CD4-positive, alpha-beta memory T cell (primary cell): ENCODE data around the gene BCAM. TPM values are rescaled to one million over a fixed set of nuclear protein-coding genes. Genes with fewer than 3 reads are reported as not detected.
A peak's percentile ranks its signal among the peaks of the same experiment; 100 is the strongest.

Source experiments
- CTCF ChIA-PET: fragments of 350-600 bp; sonication (Branson Sonifier 250); formaldehyde crosslinking; loops from one replicate; lab custom pipeline; 2021; ENCODE audit warnings: inconsistent platforms; ENCODE audit not compliant: partially characterized antibody; lab: Charles Lee
- POLR2A ChIA-PET: fragments of 350-600 bp; sonication (Branson Sonifier 250); formaldehyde crosslinking; loops from one replicate; lab custom pipeline; 2021; ENCODE audit not compliant: partially characterized antibody; lab: Charles Lee
- DNase-seq, 5 donors: peaks; one replicate each; pipeline versions ENCODE4 v3.0.0 to v3.0.0-alpha.2; 2020 to 2022; ENCODE audit warnings: mixed read lengths in 1 of 5
- H3K27ac ChIP-seq: one replicate; pipeline ENCODE4 v1.7.0; 2013; ENCODE audit warnings: low read depth, low read length
- H3K27me3 ChIP-seq: 2 replicates; pipeline ENCODE4 v1.7.0; 2013; ENCODE audit warnings: mild to moderate bottlenecking, low read length, moderate library complexity; ENCODE audit not compliant: insufficient read depth
- H3K36me3 ChIP-seq: 2 replicates; pipeline ENCODE4 v1.7.0; 2013; ENCODE audit warnings: mild to moderate bottlenecking, low read length, moderate library complexity; ENCODE audit not compliant: insufficient read depth
- H3K4me1 ChIP-seq: 2 replicates; pipeline ENCODE4 v1.7.0; 2013; ENCODE audit warnings: mild to moderate bottlenecking, low read length, moderate library complexity; ENCODE audit not compliant: insufficient read depth
- H3K4me3 ChIP-seq, 2 donors: one replicate each; pipeline ENCODE4 v1.7.0; 2013; ENCODE audit warnings: low read length in 2 of 2, mild to moderate bottlenecking in 1 of 2
- H3K9me3 ChIP-seq, 2 donors: one replicate each; pipeline ENCODE4 v1.7.0; 2013; ENCODE audit warnings: low read length in 2 of 2, control low read depth in 1 of 2; ENCODE audit not compliant: control insufficient read depth in 1 of 2
- H3K27ac Mint-ChIP-seq, 7 donors: one replicate each; pipeline ENCODE4 v1.8.0; 2020 to 2021; ENCODE audit warnings: mixed read lengths in 7 of 7, mild to moderate bottlenecking in 6 of 7, inconsistent platforms in 3 of 7, moderate library complexity in 3 of 7
- H3K27me3 Mint-ChIP-seq, 2 donors: one replicate each; pipeline ENCODE4 v1.8.0; 2020 to 2021; ENCODE audit warnings: mixed read lengths in 2 of 2
- H3K36me3 Mint-ChIP-seq, 2 donors: one replicate each; pipeline ENCODE4 v1.8.0; 2020 to 2021; ENCODE audit warnings: mixed read lengths in 2 of 2, inconsistent platforms in 1 of 2, mild to moderate bottlenecking in 1 of 2
- H3K4me1 Mint-ChIP-seq, 4 donors: one replicate each; pipeline ENCODE4 v1.8.0; 2020 to 2021; ENCODE audit warnings: mixed read lengths in 4 of 4, mild to moderate bottlenecking in 1 of 4
- H3K4me3 Mint-ChIP-seq, 8 donors: one replicate each; pipeline ENCODE4 v1.8.0; 2020 to 2021; ENCODE audit warnings: mixed read lengths in 8 of 8, mild to moderate bottlenecking in 7 of 8, moderate library complexity in 6 of 8, inconsistent platforms in 3 of 8
- H3K9me3 Mint-ChIP-seq, 8 donors: one replicate each; pipeline ENCODE4 v1.8.0; 2020 to 2021; ENCODE audit warnings: mixed read lengths in 8 of 8, mild to moderate bottlenecking in 5 of 8, inconsistent platforms in 3 of 8, moderate library complexity in 1 of 8
- intact Hi-C: fragments of 100-400 bp; cut with micrococcal nuclease; formaldehyde crosslinking; loops from one replicate; pipeline ENCODE4 v1.15.1; 2023
- polyA plus RNA-seq, 2 donors: library from polyadenylated mRNA; unstranded; fragments of 300-500 nt; fragmentation: Illumina TruSeq; gene quantifications; one replicate each; pipeline ENCODE4 v1.2.3, GENCODE V29; 2021
- total RNA-seq, 2 experiments: library from RNA; stranded (reverse); gene quantifications; one replicate each; pipeline ENCODE4 v1.2.3, GENCODE V29; 2021

The BCAM gene
- total and polyA plus RNA-seq, 4 experiments from 2014 or later: not detected

GRCh38 chr19:44811122-44811419 is 2.2 kb downstream of the BCAM start:
- no peaks in the 10 kb centered on the region for H3K4me1 ChIP-seq
- Mint-ChIP-seq H3K27ac (no peak overlapping the region), H3K4me1 (peaks cover 1 to 6% (median 3%) of the 10 kb centered on the region in 4 donors), H3K36me3 (no peaks in the 10 kb centered on the region), H3K4me3 (no peak overlapping the region), H3K27me3 (peaks cover 6 to 14% of the 10 kb centered on the region in 2 donors), H3K9me3 (no peaks in the 10 kb centered on the region)
- no peaks in the 10 kb centered on the region for H3K9me3 ChIP-seq
- intact Hi-C loops: no loop called here
- ChIA-PET POLR2A (no interaction called here), CTCF (no interaction called here)
- no peaks in the 10 kb centered on the region for H3K27me3 ChIP-seq
- DNase-seq: no peak
- no peak overlapping the region for H3K4me3 ChIP-seq
- no peak overlapping the region for H3K27ac ChIP-seq
- no peaks in the 10 kb centered on the region for H3K36me3 ChIP-seq

- POLR2A ChIA-PET: no interaction called here
- peaks cover 6 to 12% of the 10 kb centered on the region in 2 donors for H3K27me3 Mint-ChIP-seq
Measured at GRCh38 chr19:44812142-44812718, 3.3 kb downstream of the BCAM start.

GRCh38 chr19:44813070-44813840 is 4.4 kb downstream of the BCAM start:
- intact Hi-C loops: no loop called here
- no peak overlapping the region for H3K27ac ChIP-seq
- no peaks in the 10 kb centered on the region for H3K9me3 ChIP-seq
- H3K4me3 ChIP-seq: no peak overlapping the region
- peaks cover 1 to 4% (median 3%) of the 10 kb centered on the region in 4 donors for H3K4me1 Mint-ChIP-seq
- no peaks in the 10 kb centered on the region for H3K4me1 ChIP-seq
- H3K27me3 Mint-ChIP-seq: peaks cover 6 to 12% of the 10 kb centered on the region in 2 donors
- H3K36me3 ChIP-seq: no peaks in the 10 kb centered on the region
- ChIA-PET POLR2A (no interaction called here), CTCF (interaction anchor here (1.4 kb wide), 1 partner anchor 29 kb away, joined by 3 read pairs; no protein-coding TSS in a partner anchor)
- no peaks in the 10 kb centered on the region for H3K9me3 Mint-ChIP-seq
- DNase-seq: no peak
- no peaks in the 10 kb centered on the region for H3K27me3 ChIP-seq
- no peak overlapping the region for H3K4me3 Mint-ChIP-seq
- no peak overlapping the region for H3K27ac Mint-ChIP-seq
- no peaks in the 10 kb centered on the region for H3K36me3 Mint-ChIP-seq

More at GRCh38 chr19:44812142-44812718, 3.3 kb downstream of the BCAM start:
- H3K4me3 ChIP-seq: no peak overlapping the region
- H3K4me1 Mint-ChIP-seq: peaks cover 1 to 6% (median 3%) of the 10 kb centered on the region in 4 donors
- CTCF ChIA-PET: interaction anchor here (1.4 kb wide), 1 partner anchor 30 kb away, joined by 3 read pairs; no protein-coding TSS in a partner anchor
- no peaks in the 10 kb centered on the region for H3K4me1 ChIP-seq
- H3K27ac ChIP-seq: no peak overlapping the region
- H3K27me3 ChIP-seq: no peaks in the 10 kb centered on the region
- H3K27ac Mint-ChIP-seq: no peak overlapping the region
- no peaks in the 10 kb centered on the region for H3K36me3 ChIP-seq
- no peak overlapping the region for H3K4me3 Mint-ChIP-seq
- H3K9me3 ChIP-seq: no peaks in the 10 kb centered on the region
- intact Hi-C loops: no loop called here
- no peaks in the 10 kb centered on the region for H3K36me3 Mint-ChIP-seq
- no peak for DNase-seq
- no peaks in the 10 kb centered on the region for H3K9me3 Mint-ChIP-seq

GRCh38 chr19:44813841-44814470 is 5.1 kb downstream of the BCAM start:
- Mint-ChIP-seq H3K9me3 (no peaks in the 10 kb centered on the region), H3K27ac (no peak overlapping the region), H3K4me3 (peak overlapping the region in 1 of 8 donors; percentile 44), H3K36me3 (no peaks in the 10 kb centered on the region), H3K27me3 (peaks cover 6 to 12% of the 10 kb centered on the region in 2 donors), H3K4me1 (no peaks in the 10 kb centered on the region)
- H3K9me3 ChIP-seq: no peaks in the 10 kb centered on the region
- no peak overlapping the region for H3K4me3 ChIP-seq
- DNase-seq: no peak
- POLR2A ChIA-PET: no interaction called here
- H3K27ac ChIP-seq: no peak overlapping the region
- CTCF ChIA-PET: no interaction called here
- H3K27me3 ChIP-seq: no peaks in the 10 kb centered on the region
- intact Hi-C loops: no loop called here
- H3K4me1 ChIP-seq: no peaks in the 10 kb centered on the region
- H3K36me3 ChIP-seq: no peaks in the 10 kb centered on the region

GRCh38 chr19:44814517-44814916 is 5.6 kb downstream of the BCAM start:
- H3K4me1 ChIP-seq: no peaks in the 10 kb centered on the region
- H3K36me3 Mint-ChIP-seq: no peaks in the 10 kb centered on the region
- intact Hi-C loops: no loop called here
- no peaks in the 10 kb centered on the region for H3K9me3 ChIP-seq
- H3K4me3 Mint-ChIP-seq: no peak overlapping the region
- no peak overlapping the region for H3K27ac ChIP-seq
- ChIA-PET CTCF (no interaction called here), POLR2A (no interaction called here)
- no peaks in the 10 kb centered on the region for H3K4me1 Mint-ChIP-seq
- peaks cover 6 to 10% of the 10 kb centered on the region in 2 donors for H3K27me3 Mint-ChIP-seq
- no peaks in the 10 kb centered on the region for H3K27me3 ChIP-seq
- no peaks in the 10 kb centered on the region for H3K9me3 Mint-ChIP-seq
- no peaks in the 10 kb centered on the region for H3K36me3 ChIP-seq
- DNase-seq: no peak
- H3K27ac Mint-ChIP-seq: no peak overlapping the region
- H3K4me3 ChIP-seq: no peak overlapping the region

- H3K27me3 ChIP-seq: no peaks in the 10 kb centered on the region
- Mint-ChIP-seq H3K9me3 (no peaks in the 10 kb centered on the region), H3K27ac (no peak overlapping the region), H3K4me1 (no peaks in the 10 kb centered on the region), H3K36me3 (no peaks in the 10 kb centered on the region), H3K27me3 (peaks cover 3 to 6% of the 10 kb centered on the region in 2 donors), H3K4me3 (no peak overlapping the region)
- no peaks in the 10 kb centered on the region for H3K4me1 ChIP-seq
- POLR2A ChIA-PET: no interaction called here
- no peak for DNase-seq
- no peak overlapping the region for H3K4me3 ChIP-seq
- H3K9me3 ChIP-seq: no peaks in the 10 kb centered on the region
- no peak overlapping the region for H3K27ac ChIP-seq
- no peaks in the 10 kb centered on the region for H3K36me3 ChIP-seq
- CTCF ChIA-PET: no interaction called here
- intact Hi-C loops: no loop called here
Measured at GRCh38 chr19:44816301-44816700, 7.4 kb downstream of the BCAM start.

GRCh38 chr19:44817725-44818465 is 9.0 kb downstream of the BCAM start:
- Mint-ChIP-seq H3K9me3 (no peaks in the 10 kb centered on the region), H3K4me3 (no peak overlapping the region), H3K27ac (no peak overlapping the region), H3K27me3 (peaks cover 0 to 4% of the 10 kb centered on the region in 2 donors), H3K36me3 (no peaks in the 10 kb centered on the region), H3K4me1 (no peaks in the 10 kb centered on the region)
- Histone ChIP-seq H3K36me3 (no peaks in the 10 kb centered on the region), H3K27ac (no peak overlapping the region), H3K4me3 (no peak overlapping the region), H3K4me1 (no peaks in the 10 kb centered on the region), H3K27me3 (no peaks in the 10 kb centered on the region), H3K9me3 (no peaks in the 10 kb centered on the region)
- ChIA-PET CTCF (no interaction called here), POLR2A (no interaction called here)
- intact Hi-C loops: no loop called here
- no peak for DNase-seq
